ENCODE measurements around the gene ABHD16A. TPM values are rescaled to one million over a fixed set of nuclear protein-coding genes. Genes with fewer than 3 reads are reported as not detected.

ABHD16A gene
- total RNA-seq, 1 donor from 2014 or later: 48.2 TPM

DNA sequence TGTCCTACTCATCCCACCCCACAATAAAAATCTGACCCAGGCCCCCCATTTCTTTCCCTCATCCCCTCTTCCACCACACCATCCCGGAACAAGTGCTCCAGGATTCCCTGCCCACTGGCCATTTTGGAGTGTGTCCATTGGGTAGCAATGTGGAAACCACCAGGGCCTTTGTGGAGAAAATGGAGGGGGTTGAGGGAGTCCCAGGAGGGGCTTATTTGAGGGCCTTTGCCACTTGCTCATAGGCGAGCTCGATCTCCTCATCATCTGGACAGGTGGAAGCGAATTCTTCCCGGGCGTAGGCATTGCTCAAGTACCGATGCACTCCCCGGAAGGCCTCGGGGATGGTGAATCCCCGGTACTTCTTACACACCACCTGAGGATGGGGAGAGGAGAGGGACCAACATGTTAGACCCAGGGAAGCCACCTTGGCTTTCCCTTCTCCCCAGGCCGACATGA is 27.5 kb upstream of the ABHD16A start:
- no peak for DNase-seq

- peak; percentile 27 for DNase-seq
Observed at GRCh38 chr6:31729979-31730630, 27.0 kb upstream of the ABHD16A start.

DNA sequence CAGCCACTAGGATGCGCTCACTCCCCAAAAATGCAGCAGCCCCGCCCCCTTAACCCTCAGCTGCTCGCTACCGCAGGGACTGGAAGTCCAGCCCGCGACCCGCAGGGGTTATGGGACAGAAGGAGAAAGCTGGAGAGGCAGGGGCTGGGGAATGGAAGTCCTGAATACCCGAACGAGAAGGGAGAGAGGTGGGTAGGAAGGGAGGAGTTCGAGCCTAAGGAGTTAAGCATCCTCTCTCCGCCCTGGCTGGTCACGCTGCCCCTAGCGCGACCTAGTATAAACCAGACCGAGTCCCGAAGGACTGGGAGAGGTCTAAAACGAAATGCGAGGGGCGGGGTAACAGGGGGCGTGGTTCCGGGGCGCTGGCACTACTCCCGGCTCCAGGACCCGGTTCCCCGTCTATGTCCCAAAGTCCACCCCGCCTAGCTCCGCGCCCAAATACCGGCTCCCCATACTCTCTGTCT is 26.4 kb upstream of the ABHD16A start:
- DNase-seq: peak; percentile 48

DNA sequence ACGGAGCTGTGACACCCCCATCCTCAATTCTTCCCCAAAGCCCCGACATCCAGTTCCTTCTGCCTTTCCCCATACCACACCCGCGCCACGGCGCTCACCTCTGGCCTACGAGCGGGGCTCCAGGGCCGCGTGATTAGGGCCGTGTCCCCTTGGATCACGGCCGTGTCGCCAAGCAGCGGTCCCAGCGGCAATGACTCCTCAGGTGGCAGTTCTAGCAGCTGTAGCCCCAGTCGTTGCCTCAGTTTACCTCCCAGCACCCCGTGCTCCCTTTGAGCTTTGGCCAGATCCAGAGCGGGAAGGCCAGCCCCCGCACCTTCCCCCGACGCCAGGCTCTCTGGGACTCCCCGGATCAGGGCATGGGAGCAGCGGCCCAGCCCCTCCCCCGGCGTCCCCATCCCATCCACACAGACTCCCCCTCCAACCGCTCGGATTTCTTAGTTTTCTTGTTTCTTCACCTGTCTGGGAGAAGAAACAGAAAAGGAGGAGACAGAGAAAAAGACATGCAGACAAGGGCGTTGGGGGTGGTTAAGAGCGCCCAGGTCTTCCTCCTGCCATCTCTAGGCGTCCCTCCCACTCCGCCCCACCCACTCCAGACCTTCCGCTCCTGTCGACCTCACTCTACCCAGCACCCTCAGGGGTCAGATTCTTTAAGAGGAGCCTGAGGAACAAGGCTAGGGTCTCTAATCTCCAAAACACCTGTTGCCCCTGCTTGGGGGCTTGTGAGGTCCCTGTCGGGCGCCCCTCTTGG is 25.8 kb upstream of the ABHD16A start, which contains the start of gene DDAH2:
Gene DDAH2 (minus strand): TSS at position 533 of the 748 bp plus-strand sequence. CDS start 138 bp downstream, at position 395.
- no peak for DNase-seq

- DNase-seq: no peak
Observed at GRCh38 chr6:31727717-31728671, 24.9 kb upstream of the ABHD16A start.

DNA sequence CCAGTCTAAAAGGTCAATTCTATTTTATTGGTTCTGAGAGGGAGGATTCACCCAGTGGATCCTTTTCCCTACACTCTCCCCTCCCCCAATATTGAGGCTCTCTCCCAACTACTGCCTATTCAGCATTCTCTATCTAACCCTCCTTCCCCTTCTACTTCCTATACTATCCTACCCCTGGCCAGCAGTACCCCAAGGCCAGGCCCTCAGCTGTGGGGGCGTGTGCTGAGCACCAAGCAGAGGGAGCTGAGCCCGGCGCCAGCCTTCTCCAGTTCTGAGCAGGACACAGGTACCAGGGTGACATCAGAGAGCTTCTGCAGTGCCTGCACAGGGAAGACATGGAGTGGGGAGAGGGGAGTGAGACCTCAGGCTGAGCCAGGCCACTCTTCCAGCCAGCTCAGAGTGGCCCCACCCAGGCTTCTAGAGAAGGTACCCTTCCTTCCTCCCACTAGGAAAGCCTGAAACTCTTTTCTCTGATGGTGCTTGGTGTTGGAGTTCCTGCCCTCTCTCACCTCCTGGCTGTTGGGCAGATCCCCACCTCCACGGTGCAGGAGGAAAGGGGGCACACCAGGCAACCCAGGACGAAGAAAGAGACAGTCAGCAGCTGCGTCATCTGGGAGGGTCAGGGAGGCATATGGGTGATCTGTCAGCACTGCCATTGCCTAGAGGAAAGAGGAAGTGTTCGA is 24.1 kb upstream of the ABHD16A start:
- DNase-seq: no peak

DNA sequence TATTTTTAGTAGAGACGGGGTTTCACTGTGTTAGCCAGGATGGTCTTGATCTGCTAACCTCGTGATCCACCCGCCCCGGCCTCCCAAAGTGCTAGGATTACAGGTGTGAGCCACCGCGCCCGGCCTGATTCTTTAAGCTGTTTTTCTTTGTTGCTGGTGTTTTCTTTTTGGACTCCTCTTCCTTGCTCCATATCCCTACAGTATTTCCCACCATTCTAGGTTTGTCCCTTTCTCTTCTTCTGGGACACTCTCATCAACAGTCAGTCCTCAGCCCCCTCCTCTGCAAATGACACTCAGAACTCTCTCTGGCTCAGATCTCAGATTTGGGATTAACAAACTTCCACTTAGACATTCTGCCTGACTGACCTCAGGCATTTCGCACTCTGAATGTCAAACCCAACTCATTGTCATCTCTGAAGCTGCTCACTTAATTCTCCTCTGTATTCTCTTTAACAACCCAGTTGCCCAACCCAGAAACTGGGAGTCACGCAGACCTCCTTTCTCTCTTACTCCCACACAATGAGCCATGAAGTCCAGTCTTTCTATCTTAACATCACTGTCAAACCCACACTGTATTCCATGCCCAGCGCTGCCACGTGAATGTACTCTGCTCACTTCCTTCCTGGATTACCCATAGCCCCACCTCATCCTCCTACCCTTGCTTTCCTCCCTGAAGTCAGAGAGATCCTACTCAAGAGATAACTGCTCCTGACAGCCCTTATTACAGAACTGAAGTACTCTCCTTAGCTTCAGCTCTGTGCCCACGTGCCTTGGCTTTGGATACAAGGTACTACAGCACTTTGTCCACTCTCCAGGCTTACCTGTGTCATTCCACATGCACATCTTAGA is 22.6 kb upstream of the ABHD16A start:
- DNase-seq: no peak

- no peak for DNase-seq
Observed at GRCh38 chr6:31723980-31724691, 21.0 kb upstream of the ABHD16A start.

- DNase-seq: no peak
Observed at GRCh38 chr6:31723245-31723979, 20.3 kb upstream of the ABHD16A start, which contains the start of gene MPIG6B. MPIG6B (plus strand) TSS chr6:31723373; CDS start chr6:31723384, 11 bp downstream.

- DNase-seq: no peak
Observed at GRCh38 chr6:31722173-31722572, 19.0 kb upstream of the ABHD16A start.

- DNase-seq: no peak
Observed at GRCh38 chr6:31721351-31722020, 18.4 kb upstream of the ABHD16A start, which contains the start of gene LY6G6C. LY6G6C (minus strand) TSS chr6:31721746; CDS start chr6:31721679, 67 bp downstream.

DNA sequence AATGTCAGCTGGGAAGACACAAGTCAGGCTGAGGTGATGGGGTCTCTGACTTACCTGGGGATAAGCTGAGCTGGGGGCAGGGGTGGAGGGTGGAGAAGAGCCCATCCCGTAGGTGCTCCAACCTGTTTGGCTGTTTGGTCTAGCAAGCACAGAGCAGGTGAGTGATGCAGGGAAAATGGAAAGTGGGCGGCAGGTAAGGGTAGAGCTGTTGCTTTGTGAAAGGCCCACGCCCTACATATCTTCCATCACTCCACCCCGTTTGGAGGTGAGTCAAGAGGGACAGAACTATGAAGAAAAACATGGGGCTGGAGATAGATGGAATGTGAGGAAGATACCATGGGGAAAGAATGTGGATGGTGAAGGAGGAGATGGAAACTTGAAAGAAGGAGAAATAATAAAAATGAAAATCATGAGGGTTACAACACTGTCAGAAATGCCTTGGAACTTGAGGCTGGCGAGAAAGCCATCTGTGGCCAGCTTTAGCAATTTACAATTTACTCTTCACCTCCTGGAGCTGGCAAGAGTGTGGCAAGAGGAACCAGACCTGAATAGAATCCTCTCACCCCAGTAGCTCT is 17.2 kb upstream of the ABHD16A start:
- no peak for DNase-seq

DNA sequence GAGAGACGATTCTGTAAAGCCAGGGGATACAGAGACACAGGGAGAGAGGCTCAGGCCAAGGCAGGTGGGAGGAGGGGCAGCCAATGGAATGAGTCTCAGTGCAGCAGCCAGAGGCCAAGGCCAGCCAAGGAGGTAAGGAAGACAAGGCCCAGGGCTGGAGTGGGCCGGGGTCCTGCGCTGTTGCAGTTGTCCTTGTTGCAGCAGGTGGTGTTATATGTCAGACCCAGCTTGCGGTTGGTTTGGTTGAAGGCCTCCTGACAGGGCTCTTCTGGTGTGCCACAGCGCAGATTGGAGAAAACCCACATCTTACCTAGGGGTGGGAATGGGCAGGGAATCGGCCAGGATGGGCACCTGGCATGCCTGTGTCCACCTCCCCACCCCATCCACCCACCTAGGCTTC is 15.9 kb upstream of the ABHD16A start:
- DNase-seq: no peak

- DNase-seq: no peak
Observed at GRCh38 chr6:31718265-31718664, 15.1 kb upstream of the ABHD16A start.

DNA sequence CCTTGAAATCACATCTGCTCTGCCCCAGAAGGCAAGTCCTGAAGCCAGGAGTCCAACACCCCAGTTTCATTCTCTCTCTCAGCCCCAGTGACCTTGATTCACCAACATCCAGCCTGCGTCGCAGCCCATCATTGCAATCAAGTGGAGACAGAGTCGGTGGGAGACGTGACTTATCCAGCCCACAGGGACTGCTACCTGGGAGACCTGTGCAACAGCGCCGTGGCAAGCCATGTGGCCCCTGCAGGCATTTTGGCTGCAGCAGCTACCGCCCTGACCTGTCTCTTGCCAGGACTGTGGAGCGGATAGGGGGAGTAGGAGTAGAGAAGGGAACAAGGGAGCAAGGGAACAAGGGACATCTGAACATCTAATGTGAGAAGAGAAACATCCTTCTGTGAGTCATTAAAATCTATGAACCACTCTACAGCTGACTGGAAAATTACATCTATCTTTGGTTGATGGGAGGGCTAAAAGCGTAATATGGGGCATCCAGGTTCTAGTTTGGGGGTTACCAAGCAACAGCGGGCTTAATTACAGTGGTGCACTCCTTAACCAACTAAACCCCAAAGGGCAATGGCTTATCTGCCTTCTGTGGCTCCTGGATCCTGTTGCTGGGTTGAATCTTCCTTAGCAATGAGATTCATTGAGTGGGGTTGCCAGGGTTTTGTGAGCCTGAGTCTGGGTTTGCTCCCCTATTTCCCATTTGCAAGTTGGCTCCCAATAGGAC is 14.5 kb upstream of the ABHD16A start:
- DNase-seq: no peak

GRCh38 chr6:31715022-31715958 is 12.2 kb upstream of the ABHD16A start, which contains the start of gene LY6G6D:
LY6G6D (plus strand) TSS chr6:31715348; CDS start chr6:31715356, 8 bp downstream.
- DNase-seq: no peak
